Spleen (tissue), 11 donors: Measurements from ENCODE around the gene ZNF574. TPM values are rescaled to one million over a fixed set of nuclear protein-coding genes. Genes with fewer than 3 reads are reported as not detected.

Source experiments
- DNase-seq: peaks from one replicate; pipeline ENCODE4 v3.0.0-alpha.2; 2020
- H3K27ac ChIP-seq, 8 donors: fragments of 200-600 bp; sonication (generic) in 7 of 8; 1 replicate in 4 of 8; 2 replicates in 4 of 8; pipeline versions ENCODE4 v1.5.0 to v1.8.0; 2016 to 2021; ENCODE audit warnings: inconsistent platforms in 4 of 8, mild to moderate bottlenecking in 4 of 8, moderate library complexity in 1 of 8
- H3K27me3 ChIP-seq, 7 donors: fragments of 200-600 bp; sonication (generic) in 6 of 7; replicated peaks in 1 of 7; 1 replicate in 4 of 7; 2 replicates in 3 of 7; pipeline versions ENCODE4 v1.5.0 to v1.8.0; 2016 to 2021; ENCODE audit warnings: inconsistent platforms in 3 of 7, mild to moderate bottlenecking in 1 of 7
- H3K36me3 ChIP-seq, 6 donors: fragments of 200-600 bp; sonication (generic) in 5 of 6; 1 replicate in 4 of 6; 2 replicates in 2 of 6; pipeline versions ENCODE4 v1.5.0 to v1.8.0; 2016 to 2021; ENCODE audit warnings: inconsistent platforms in 2 of 6
- H3K4me1 ChIP-seq, 6 donors: fragments of 200-600 bp; sonication (generic) in 5 of 6; 1 replicate in 3 of 6; 2 replicates in 3 of 6; pipeline versions ENCODE4 v1.5.0 to v1.8.0; 2016 to 2021; ENCODE audit warnings: inconsistent platforms in 3 of 6
- H3K4me3 ChIP-seq, 8 donors: fragments of 200-600 bp; sonication (generic) in 7 of 8; 1 replicate in 4 of 8; 2 replicates in 4 of 8; pipeline versions ENCODE4 v1.5.0 to v1.8.0; 2016 to 2021; ENCODE audit warnings: inconsistent platforms in 4 of 8, mild to moderate bottlenecking in 4 of 8, moderate library complexity in 2 of 8
- H3K9me3 ChIP-seq, 8 donors: fragments of 200-600 bp; sonication (generic) in 7 of 8; 1 replicate in 4 of 8; 2 replicates in 4 of 8; pipeline versions ENCODE4 v1.5.0 to v1.8.0; 2016 to 2021; ENCODE audit warnings: inconsistent platforms in 4 of 8
- CTCF ChIP-seq, 11 experiments: fragments of 200-600 bp in 7 of 11; fragments of 450-650 bp in 4 of 11; sonication (generic) in 4 of 11; IDR thresholded peaks in 8 of 11; conservative IDR thresholded peaks in 3 of 11; 1 replicate in 7 of 11; 2 replicates in 4 of 11; pipeline versions ENCODE4 v1.4.0 to v1.8.0; 2016 to 2021; ENCODE audit warnings: antibody characterized with exemption in 11 of 11, inconsistent platforms in 4 of 11, mild to moderate bottlenecking in 1 of 11
- POLR2A ChIP-seq, 3 donors: fragments of 450-650 bp; IDR thresholded peaks; one replicate each; pipeline ENCODE4 v1.5.1; 2017; ENCODE audit warnings: antibody characterized with exemption in 3 of 3, mild to moderate bottlenecking in 1 of 3
- POLR2AphosphoS5 ChIP-seq, 3 donors: sonication (generic); formaldehyde crosslinking; IDR thresholded peaks; one replicate each; pipeline ENCODE4 v1.5.1; 2017; ENCODE audit warnings: antibody characterized with exemption in 3 of 3
- WGBS, 5 donors: extraction: QIAGEN DNeasy Blood & Tissue Kit in 3 of 5; methylation state at CpG; one replicate each; pipeline versions ENCODE4 v1.1.5 to v1.1.7; 2013 to 2018; 5-methylcytosine and 5-hydroxymethylcytosine counted together
- intact Hi-C: fragments of 100-400 bp; cut with DNase I; formaldehyde crosslinking; loops from one replicate; pipeline ENCODE4 v1.15.0; 2023; ENCODE audit warnings: low total_unique reads
- polyA plus RNA-seq, 3 donors: library from polyadenylated mRNA; stranded (reverse); fragments of 200-250 nt; gene quantifications; one replicate each; pipeline ENCODE4 v1.2.1, GENCODE V29; 2013
- total RNA-seq, 7 donors: library from RNA; depleted of rRNA in 3 of 7; stranded (reverse); fragments of >200 nt in 3 of 7; fragmentation: NEBNext Ultra II Directional in 4 of 7; extraction: Animal tissue kit (Norgen Biotek cat#: 25700) in 4 of 7; gene quantifications; one replicate each; pipeline versions ENCODE4 v1.1.0 to v1.2.1, GENCODE V29; 2016 to 2021
- donor health status: healthy with polysubstance abuse.
- donor health status: DM: no; HTN: no; CAD: no; lungs with moderate emphysema.
- donor health status: DM: no; HTN: no; CAD: no.
- donor health status: Bipolar disorder and iron deficiency.
- donor health status: healthy.
- donor health status: DM: no; HTN: no; CAD: no.
- donor health status: DM: yes; HTN: yes; CAD: no.

Gene ZNF574
- total and polyA plus RNA-seq, 10 donors = 4.7 to 21.0 (median 15.3) TPM

- TF ChIP-seq POLR2AphosphoS5 (IDR thresholded peaks at IDR 0.05) = peak in 1 of 3 donors; percentile 50
- no peak for TF ChIP-seq CTCF (IDR thresholded peaks at IDR 0.05 in 8 of 11, conservative IDR thresholded peaks at IDR 0.05 in 3 of 11)
- H3K4me1 ChIP-seq = peaks cover 4 to 38% (median 30%) of the 10 kb centered on the region in 6 donors
- intact Hi-C loops = no loop called here
- H3K27me3 ChIP-seq = peaks cover 0 to 7% (median 0%) of the 10 kb centered on the region in 7 donors
- peaks cover 0 to 94% (median 53%) of the 10 kb centered on the region in 6 donors for H3K36me3 ChIP-seq
- H3K9me3 ChIP-seq = no peaks in the 10 kb centered on the region
- no peak overlapping the region for H3K27ac ChIP-seq
- H3K4me3 ChIP-seq = no peak overlapping the region
- no peak for DNase-seq
- WGBS, 5 donors = 53 to 78% (median 69%) methylated on average over 15 to 28 of the region's 28 CpGs
Observed at GRCh38 chr19:42095814-42096230, 19.9 kb downstream of the ZNF574 start.

DNA sequence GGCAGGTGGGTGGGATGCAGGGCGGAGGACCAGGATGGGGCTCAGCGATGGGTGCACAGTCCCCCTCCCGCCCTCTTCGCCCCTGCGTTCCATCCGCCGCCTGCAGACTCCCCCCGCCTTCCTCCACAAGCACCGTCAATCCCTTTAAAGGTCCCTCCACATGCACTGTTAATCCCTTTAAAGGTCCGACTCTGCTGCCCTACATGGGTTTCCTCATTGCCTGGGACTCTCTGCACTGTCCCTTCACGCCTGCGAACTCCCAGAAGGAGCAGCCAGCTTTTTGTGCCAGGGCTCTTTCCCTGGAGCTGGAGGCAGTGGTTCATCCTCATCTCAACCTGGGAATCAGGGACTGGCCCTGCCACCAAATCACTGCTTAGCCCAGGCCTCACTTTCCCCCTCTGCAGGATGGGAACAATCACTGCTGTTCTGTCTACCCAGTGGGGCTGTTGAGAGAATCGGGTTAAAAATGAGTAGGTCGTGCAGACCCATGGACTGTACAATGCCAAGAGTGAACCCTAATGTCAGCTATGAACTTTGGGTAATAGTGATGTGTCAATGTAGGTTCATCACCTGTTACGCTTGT, 20.4 kb downstream of the ZNF574 start:
- peaks cover 4 to 33% (median 24%) of the 10 kb centered on the region in 6 donors for H3K4me1 ChIP-seq
- WGBS, 5 donors = 62 to 87% (median 81%) methylated on average over 10 to 15 of the region's 15 CpGs
- no peak overlapping the region for H3K27ac ChIP-seq
- TF ChIP-seq POLR2AphosphoS5 (IDR thresholded peaks at IDR 0.05) (no peak), CTCF (IDR thresholded peaks at IDR 0.05 in 8 of 11, conservative IDR thresholded peaks at IDR 0.05 in 3 of 11) (no peak), POLR2A (IDR thresholded peaks at IDR 0.05) (no peak)
- peaks cover 0 to 96% (median 52%) of the 10 kb centered on the region in 6 donors for H3K36me3 ChIP-seq
- peaks cover 0 to 7% (median 0%) of the 10 kb centered on the region in 7 donors for H3K27me3 ChIP-seq
- H3K9me3 ChIP-seq = no peaks in the 10 kb centered on the region
- intact Hi-C loops = no loop called here
- H3K4me3 ChIP-seq = no peak overlapping the region
- DNase-seq = no peak

GRCh38 chr19:42097461-42097860, 21.5 kb downstream of the ZNF574 start:
- Histone ChIP-seq H3K4me1 (peaks cover 0 to 21% (median 13%) of the 10 kb centered on the region in 6 donors), H3K9me3 (no peaks in the 10 kb centered on the region), H3K4me3 (no peak overlapping the region), H3K36me3 (peaks cover 0 to 95% (median 51%) of the 10 kb centered on the region in 6 donors), H3K27ac (no peak overlapping the region), H3K27me3 (peaks cover 0 to 7% (median 0%) of the 10 kb centered on the region in 7 donors)
- intact Hi-C loops = no loop called here
- TF ChIP-seq CTCF (IDR thresholded peaks at IDR 0.05 in 8 of 11, conservative IDR thresholded peaks at IDR 0.05 in 3 of 11) (no peak), POLR2A (IDR thresholded peaks at IDR 0.05) (no peak), POLR2AphosphoS5 (IDR thresholded peaks at IDR 0.05) (no peak)
- no peak for DNase-seq
- WGBS, 5 donors = 91 to 98% (median 96%) methylated on average over 5 of the region's 5 CpGs

GRCh38 chr19:42098781-42099180, 22.8 kb downstream of the ZNF574 start:
- Histone ChIP-seq H3K27me3 (peaks cover 0 to 7% (median 0%) of the 10 kb centered on the region in 7 donors), H3K4me1 (peaks cover 0 to 8% (median 6%) of the 10 kb centered on the region in 6 donors), H3K9me3 (no peaks in the 10 kb centered on the region), H3K27ac (no peak overlapping the region), H3K36me3 (peaks cover 0 to 95% (median 46%) of the 10 kb centered on the region in 6 donors), H3K4me3 (no peak overlapping the region)
- 91 to 95% (median 94%) methylated on average over 6 of the region's 6 CpGs for WGBS, 5 donors
- intact Hi-C loops = no loop called here
- no peak for DNase-seq
- TF ChIP-seq POLR2AphosphoS5 (IDR thresholded peaks at IDR 0.05) = no peak
- TF ChIP-seq POLR2A (IDR thresholded peaks at IDR 0.05) = no peak
- TF ChIP-seq CTCF (IDR thresholded peaks at IDR 0.05 in 8 of 11, conservative IDR thresholded peaks at IDR 0.05 in 3 of 11) = no peak
